Right lobe of liver (tissue), 6 donors: Measurements from ENCODE around the gene CASR. TPM values are rescaled to one million over a fixed set of nuclear protein-coding genes. Genes with fewer than 3 reads are reported as not detected.

ENCODE experiments used
- ATAC-seq, 4 donors: fragments of 200-7000 bp; cut with Tn5 transposase; one replicate each; pipeline ENCODE4 v1.9.1; 2020; ENCODE audit warnings: mild to moderate bottlenecking in 4 of 4, moderate library complexity in 4 of 4
- DNase-seq, 3 donors: peaks; one replicate each; pipeline ENCODE4 v3.0.0-alpha.2; 2020
- H3K27ac ChIP-seq, 3 donors: fragments of 200-600 bp; one replicate each; pipeline ENCODE4 v1.8.0; 2022
- H3K27me3 ChIP-seq, 2 donors: fragments of 200-600 bp; one replicate each; pipeline ENCODE4 v1.8.0; 2022
- H3K36me3 ChIP-seq, 4 donors: fragments of 200-600 bp; sonication (generic) in 1 of 4; one replicate each; pipeline versions ENCODE4 v1.5.1 to v1.8.0; 2017 to 2022; ENCODE audit warnings: control low read depth in 1 of 4
- H3K4me1 ChIP-seq, 4 donors: fragments of 200-600 bp; sonication (generic) in 1 of 4; one replicate each; pipeline versions ENCODE4 v1.5.1 to v1.8.0; 2017 to 2022; ENCODE audit warnings: control low read depth in 1 of 4
- H3K4me3 ChIP-seq, 3 donors: fragments of 200-600 bp; one replicate each; pipeline ENCODE4 v1.8.0; 2022
- H3K9me3 ChIP-seq, 4 donors: fragments of 200-600 bp; sonication (generic) in 1 of 4; one replicate each; pipeline versions ENCODE4 v1.5.1 to v1.8.0; 2017 to 2022; ENCODE audit warnings: control low read depth in 1 of 4
- CTCF ChIP-seq, 4 donors: fragments of 200-600 bp in 3 of 4; fragments of 450-650 bp in 1 of 4; IDR thresholded peaks; one replicate each; pipeline versions ENCODE4 v1.5.1 to v1.8.0; 2016 to 2022; ENCODE audit warnings: antibody characterized with exemption in 4 of 4, mild to moderate bottlenecking in 2 of 4
- POLR2A ChIP-seq: fragments of 450-650 bp; IDR thresholded peaks from one replicate; pipeline ENCODE4 v1.6.1; 2017; ENCODE audit warnings: antibody characterized with exemption, mild to moderate bottlenecking
- WGBS: methylation state at CpG from one replicate; pipeline ENCODE4 v1.1.6; 2018; ENCODE audit warnings: low coverage, low lambda C conversion rate; ENCODE audit not compliant: insufficient coverage; ENCODE audit errors: missing lambda C conversion rate; 5-methylcytosine and 5-hydroxymethylcytosine counted together
- intact Hi-C, 2 donors: fragments of 100-400 bp; cut with DNase I; formaldehyde crosslinking; loops; one replicate each; pipeline versions ENCODE4 v1.11.2 to v1.14.1; 2022
- total RNA-seq, 6 experiments: library from RNA; depleted of rRNA in 2 of 6; stranded (reverse); fragments of >200 nt in 2 of 6; fragmentation: NEBNext Ultra II Directional in 3 of 6; extraction: Animal tissue kit (Norgen Biotek cat#: 25700) in 3 of 6; gene quantifications; one replicate each; pipeline versions ENCODE4 v1.1.0 to v1.2.4, GENCODE V29; 2016 to 2023
- donor health status: DM: no; HTN: yes; CAD: no.
- donor health status: DM: no; HTN: no; CAD: no.
- donor health status: DM: no; HTN: no; CAD: no.
- donor health status: DM: no; HTN: yes; CAD: no.
- donor health status: DM: no; HTN: yes; CAD: no.

Gene CASR
- total RNA-seq, 6 experiments from 2014 or later, result 0.06 to 0.16 (median 0.13) TPM; not detected in 1

GRCh38 chr3:122325769-122326168 is 142.3 kb downstream of the CASR start:
- Histone ChIP-seq H3K9me3 (no peaks in the 10 kb centered on the region), H3K4me3 (peak overlapping the region in 1 of 3 donors; percentile 21), H3K36me3 (no peaks in the 10 kb centered on the region), H3K27me3 (no peaks in the 10 kb centered on the region), H3K4me1 (no peaks in the 10 kb centered on the region), H3K27ac (no peak overlapping the region)
- intact Hi-C loops, result no loop called here
- DNase-seq, result no peak
- WGBS, result 76% methylated on average over 3 of the region's 3 CpGs
- no peak for ATAC-seq
- TF ChIP-seq POLR2A (no peak), CTCF (IDR thresholded peaks at IDR 0.05) (no peak)

DNA sequence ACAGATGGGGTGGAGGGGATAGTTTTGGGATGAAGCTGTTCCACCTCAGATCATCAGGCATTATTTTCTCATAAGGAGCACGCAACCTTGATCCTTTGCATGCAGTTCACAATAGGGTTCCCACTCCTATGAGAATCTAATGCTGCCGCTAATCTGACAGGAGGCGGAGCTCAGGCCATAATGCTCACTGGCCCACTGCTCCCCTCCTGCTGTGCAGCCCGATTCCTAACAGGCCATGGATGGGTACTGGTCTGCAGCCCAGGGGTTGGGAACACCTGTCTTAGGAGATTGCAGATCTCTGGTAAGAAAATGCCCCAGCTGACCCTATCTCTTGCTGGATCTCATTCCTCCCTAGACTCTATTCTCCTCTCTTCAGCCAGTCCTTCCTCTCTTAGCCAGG is 148.4 kb downstream of the CASR start:
- no peak overlapping the region for H3K27ac ChIP-seq
- 72% methylated on average over 4 of the region's 4 CpGs for WGBS
- no peaks in the 10 kb centered on the region for H3K36me3 ChIP-seq
- no peak for TF ChIP-seq POLR2A
- no peak for TF ChIP-seq CTCF (IDR thresholded peaks at IDR 0.05)
- no peak for DNase-seq
- no peak for ATAC-seq
- no peaks in the 10 kb centered on the region for H3K4me1 ChIP-seq
- no peak overlapping the region for H3K4me3 ChIP-seq
- no peaks in the 10 kb centered on the region for H3K9me3 ChIP-seq
- intact Hi-C loops, result no loop called here
- no peaks in the 10 kb centered on the region for H3K27me3 ChIP-seq

DNA sequence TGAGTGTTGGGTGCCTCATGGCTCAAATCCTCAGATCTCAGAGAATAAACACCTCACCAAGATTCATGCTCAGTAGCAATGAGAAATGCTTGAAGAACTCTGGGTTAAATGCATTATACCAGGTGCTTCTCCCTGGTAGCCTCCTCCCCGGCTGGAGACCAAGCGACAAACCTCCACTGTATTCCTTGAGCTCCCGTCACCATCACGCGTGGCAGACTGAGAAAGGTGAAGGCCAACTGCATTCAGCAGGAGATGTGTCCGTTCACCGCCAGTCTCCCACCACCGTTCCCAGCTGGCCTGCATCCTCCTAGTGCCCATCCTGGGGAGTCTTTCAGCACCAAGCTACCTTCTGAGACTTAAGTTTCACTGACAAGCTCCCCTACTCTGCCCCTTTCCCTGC is 149.1 kb downstream of the CASR start:
- WGBS, result 89% methylated on average over 8 of the region's 8 CpGs
- TF ChIP-seq CTCF (IDR thresholded peaks at IDR 0.05) (no peak), POLR2A (no peak)
- H3K9me3 ChIP-seq, result no peaks in the 10 kb centered on the region
- intact Hi-C loops, result no loop called here
- H3K36me3 ChIP-seq, result no peaks in the 10 kb centered on the region
- ATAC-seq, result no peak
- H3K27ac ChIP-seq, result no peak overlapping the region
- no peaks in the 10 kb centered on the region for H3K4me1 ChIP-seq
- H3K4me3 ChIP-seq, result no peak overlapping the region
- H3K27me3 ChIP-seq, result no peaks in the 10 kb centered on the region
- no peak for DNase-seq

Other genes starting within 250 kb of the CASR start
- gene ILDR1, start 161.4 kb upstream of the CASR start, total RNA-seq, result under 1 TPM in 5 of 6 experiments, not detected in 1; 0.12 to 0.88 (median 0.33) TPM
- 1 to 10 TPM in 5 of 6 experiments, under 1 TPM in 1; 0.97 to 6.7 (median 3.4) TPM for gene CD86, start 128.3 kb upstream of the CASR start, total RNA-seq
- gene CSTA, start 141.6 kb downstream of the CASR start, total RNA-seq, result 10 to 100 TPM in 3 of 6 experiments, 1 to 10 TPM in 3; 4.2 to 19.3 (median 8.6) TPM
- gene MIX23, start 199.6 kb downstream of the CASR start, total RNA-seq, result 10 to 100 TPM; 21.3 to 36.0 (median 27.1) TPM
- gene FAM162A, start 200.5 kb downstream of the CASR start, total RNA-seq, result 10 to 100 TPM; 26.9 to 57.0 (median 51.5) TPM
- gene WDR5B, start 232.4 kb downstream of the CASR start, total RNA-seq, result 1 to 10 TPM; 1.4 to 4.0 (median 2.1) TPM